Karpas-422 (cell line): Measurements from ENCODE around the gene UNG. TPM values are rescaled to one million over a fixed set of nuclear protein-coding genes. Genes with fewer than 3 reads are reported as not detected.
"Not testable (repeated sequence)": the region's sequence is repeated elsewhere in the genome, so short reads cannot be mapped to it uniquely, and the experiment has no call there.

Experiments
- DNase-seq: peaks from one replicate; pipeline ENCODE4 v3.0.0-alpha.2; 2015
- H2AFZ ChIP-seq: fragments of 200-600 bp; sonication (generic); 2 replicates; pipeline ENCODE4 v1.6.1; 2014; ENCODE audit warnings: antibody characterized with exemption, low read length, mixed read lengths
- H3K27ac ChIP-seq: fragments of 200-600 bp; sonication (generic); 2 replicates; pipeline ENCODE4 v1.5.1; 2014; ENCODE audit warnings: mild to moderate bottlenecking, low read length, moderate library complexity
- H3K27me3 ChIP-seq: fragments of 200-600 bp; sonication (generic); 2 replicates; pipeline ENCODE4 v1.6.1; 2014; ENCODE audit warnings: low read length, mixed read lengths
- H3K36me3 ChIP-seq: fragments of 200-600 bp; sonication (generic); 2 replicates; pipeline ENCODE4 v1.6.1; 2014; ENCODE audit warnings: low read length, mixed read lengths; ENCODE audit not compliant: insufficient read depth
- H3K4me1 ChIP-seq: fragments of 200-600 bp; sonication (generic); 2 replicates; pipeline ENCODE4 v1.6.1; 2014; ENCODE audit warnings: mild to moderate bottlenecking, low read length, mixed read lengths
- H3K4me2 ChIP-seq: fragments of 200-600 bp; sonication (generic); 2 replicates; pipeline ENCODE4 v1.6.1; 2014; ENCODE audit warnings: low read length, low read depth, mild to moderate bottlenecking; ENCODE audit not compliant: poor library complexity, severe bottlenecking
- H3K4me3 ChIP-seq: fragments of 200-600 bp; sonication (generic); 2 replicates; pipeline ENCODE4 v1.5.1; 2014; ENCODE audit warnings: mild to moderate bottlenecking, antibody characterized with exemption, low read length, mixed read lengths
- H3K79me2 ChIP-seq: fragments of 200-600 bp; sonication (generic); 2 replicates; pipeline ENCODE4 v1.6.1; 2014; ENCODE audit warnings: mild to moderate bottlenecking, low read length, mixed read lengths
- H3K9ac ChIP-seq: fragments of 200-600 bp; sonication (generic); 2 replicates; pipeline ENCODE4 v1.6.0; 2014; ENCODE audit warnings: low read length
- H3K9me2 ChIP-seq: fragments of 200-600 bp; sonication (generic), shearing (Covaris generic); replicated peaks from 2 replicates; pipeline ENCODE4 v1.6.0; 2014; ENCODE audit warnings: mild to moderate bottlenecking, low read length, moderate library complexity; ENCODE audit not compliant: insufficient read depth
- H3K9me3 ChIP-seq: fragments of 300-700, 200-600 bp; sonication (generic); 2 replicates; pipeline ENCODE4 v1.6.1; 2014; ENCODE audit warnings: low read length, mixed read lengths
- H4K20me1 ChIP-seq: fragments of 200-600 bp; sonication (generic); 2 replicates; pipeline ENCODE4 v1.6.1; 2014; ENCODE audit warnings: mild to moderate bottlenecking, antibody characterized with exemption, low read length, low read depth; ENCODE audit not compliant: insufficient read depth
- total RNA-seq: library from RNA; depleted of rRNA; stranded (reverse); fragments of >200 nt; shearing (Covaris generic); gene quantifications from 2 replicates; pipeline ENCODE4 v1.2.3, GENCODE V29; 2014; ENCODE audit warnings: low replicate concordance

The UNG gene
- total RNA-seq, 1 experiment from 2014 or later, result 28.8 TPM

GRCh38 chr12:109144224-109144623, 46.8 kb downstream of the UNG start:
- peaks cover 2% of the 10 kb centered on the region; the same call in 1 of the 2 replicates for H3K4me1 ChIP-seq
- no peaks in the 10 kb centered on the region for H3K79me2 ChIP-seq
- H3K9me3 ChIP-seq, result no peaks in the 10 kb centered on the region
- H3K9ac ChIP-seq, result no peak overlapping the region
- H2AFZ ChIP-seq, result no peak overlapping the region
- no peak for DNase-seq
- H3K36me3 ChIP-seq, result no peaks in the 10 kb centered on the region
- H3K4me3 ChIP-seq, result no peak overlapping the region
- no peaks in the 10 kb centered on the region for H3K27me3 ChIP-seq
- H3K27ac ChIP-seq, result no peak overlapping the region
- no peak overlapping the region for H3K4me2 ChIP-seq
- H3K9me2 ChIP-seq, result no peaks in the 10 kb centered on the region
- no peaks in the 10 kb centered on the region for H4K20me1 ChIP-seq

GRCh38 chr12:109147126-109147525, 49.7 kb downstream of the UNG start:
- H3K4me2 ChIP-seq, H3K36me3 ChIP-seq, H3K27me3 ChIP-seq, DNase-seq, H3K4me3 ChIP-seq, H3K27ac ChIP-seq, H3K9me3 ChIP-seq, H3K9me2 ChIP-seq, H4K20me1 ChIP-seq, H3K79me2 ChIP-seq, H3K9ac ChIP-seq, H3K4me1 ChIP-seq, H2AFZ ChIP-seq: not testable (repeated sequence)

GRCh38 chr12:109147954-109148353, 50.6 kb downstream of the UNG start:
- Histone ChIP-seq H3K9me3 (no peaks in the 10 kb centered on the region), H3K9ac (no peak overlapping the region), H3K79me2 (no peaks in the 10 kb centered on the region), H3K4me1 (no peaks in the 10 kb centered on the region), H3K27me3 (no peaks in the 10 kb centered on the region), H3K27ac (no peak overlapping the region), H3K4me3 (no peak overlapping the region), H2AFZ (no peak overlapping the region), H3K36me3 (no peaks in the 10 kb centered on the region), H3K9me2 (no peaks in the 10 kb centered on the region), H3K4me2 (no peak overlapping the region), H4K20me1 (no peaks in the 10 kb centered on the region)
- no peak for DNase-seq

- H3K27me3 ChIP-seq, result no peaks in the 10 kb centered on the region
- H3K9ac ChIP-seq, result no peak overlapping the region
- H4K20me1 ChIP-seq, result no peaks in the 10 kb centered on the region
- no peak overlapping the region for H3K27ac ChIP-seq
- no peaks in the 10 kb centered on the region for H3K36me3 ChIP-seq
- H3K4me3 ChIP-seq, result no peak overlapping the region
- no peaks in the 10 kb centered on the region for H3K79me2 ChIP-seq
- no peaks in the 10 kb centered on the region for H3K9me3 ChIP-seq
- no peak overlapping the region for H2AFZ ChIP-seq
- peaks cover 5% of the 10 kb centered on the region for H3K4me1 ChIP-seq
- no peaks in the 10 kb centered on the region for H3K9me2 ChIP-seq
- H3K4me2 ChIP-seq, result no peak overlapping the region
- DNase-seq, result no peak
These were observed 52.8 kb downstream of the UNG start for GRCh38 chr12:109150124-109150640.

- H3K9ac ChIP-seq, result no peak overlapping the region
These were observed 54.1 kb downstream of the UNG start for GRCh38 chr12:109151457-109151856.

GRCh38 chr12:109153821-109154441, 56.5 kb downstream of the UNG start:
- no peaks in the 10 kb centered on the region for H4K20me1 ChIP-seq
- peak overlapping the region; percentile 89 for H3K4me2 ChIP-seq
- H3K79me2 ChIP-seq, result peaks cover 32% of the 10 kb centered on the region
- peaks cover 21% of the 10 kb centered on the region for H3K4me1 ChIP-seq
- DNase-seq, result no peak
- H3K36me3 ChIP-seq, result no peaks in the 10 kb centered on the region
- no peaks in the 10 kb centered on the region for H3K27me3 ChIP-seq
- no peak overlapping the region for H3K27ac ChIP-seq
- H3K4me3 ChIP-seq, result peak overlapping the region; percentile 78; the same call in 1 of the 2 replicates
- no peak overlapping the region; the same call in 1 of the 2 replicates for H3K9ac ChIP-seq
- H3K9me3 ChIP-seq, result no peaks in the 10 kb centered on the region
- no peaks in the 10 kb centered on the region for H3K9me2 ChIP-seq
- H2AFZ ChIP-seq, result no peak overlapping the region

More at GRCh38 chr12:109151457-109151856, 54.1 kb downstream of the UNG start:
- Histone ChIP-seq H3K9me3 (no peaks in the 10 kb centered on the region), H3K4me3 (no peak overlapping the region), H3K27ac (no peak overlapping the region), H3K36me3 (no peaks in the 10 kb centered on the region), H2AFZ (no peak overlapping the region), H3K27me3 (no peaks in the 10 kb centered on the region), H3K4me2 (no peak overlapping the region), H3K79me2 (peaks cover 10% of the 10 kb centered on the region), H3K9me2 (no peaks in the 10 kb centered on the region), H4K20me1 (no peaks in the 10 kb centered on the region), H3K4me1 (peaks cover 12% of the 10 kb centered on the region)
- DNase-seq, result no peak

GRCh38 chr12:109154451-109155438, 57.3 kb downstream of the UNG start:
- peak overlapping the region; percentile 89 for H3K4me2 ChIP-seq
- H3K79me2 ChIP-seq, result peaks cover 38% of the 10 kb centered on the region
- H3K9ac ChIP-seq, result peak overlapping the region; percentile 87
- peak overlapping the region; percentile 89 for H2AFZ ChIP-seq
- H3K36me3 ChIP-seq, result no peaks in the 10 kb centered on the region
- no peaks in the 10 kb centered on the region for H3K27me3 ChIP-seq
- no peaks in the 10 kb centered on the region for H3K9me3 ChIP-seq
- H3K9me2 ChIP-seq, result no peaks in the 10 kb centered on the region
- peak; percentile 95 for DNase-seq
- peak overlapping the region; percentile 78 for H3K4me3 ChIP-seq
- H3K27ac ChIP-seq, result peak overlapping the region; percentile 72
- H3K4me1 ChIP-seq, result peaks cover 21% of the 10 kb centered on the region
- H4K20me1 ChIP-seq, result no peaks in the 10 kb centered on the region

- peak overlapping the region; percentile 89 for H3K4me2 ChIP-seq
- H4K20me1 ChIP-seq, result no peaks in the 10 kb centered on the region
- no peak overlapping the region for H2AFZ ChIP-seq
- H3K4me3 ChIP-seq, result peak overlapping the region; percentile 78
- H3K9me2 ChIP-seq, result no peaks in the 10 kb centered on the region
- H3K27me3 ChIP-seq, result no peaks in the 10 kb centered on the region
- H3K9me3 ChIP-seq, result no peaks in the 10 kb centered on the region
- peaks cover 21% of the 10 kb centered on the region for H3K4me1 ChIP-seq
- H3K9ac ChIP-seq, result peak overlapping the region; percentile 87; the same call in 1 of the 2 replicates
- H3K36me3 ChIP-seq, result no peaks in the 10 kb centered on the region
- DNase-seq, result no peak
- peaks cover 49% of the 10 kb centered on the region for H3K79me2 ChIP-seq
- H3K27ac ChIP-seq, result no peak overlapping the region
These were observed 58.6 kb downstream of the UNG start for GRCh38 chr12:109156036-109156435.
